HG02981 (cell line): Measurements from ENCODE around the gene TRAF7.

Experiments
- ATAC-seq: cut with Tn5 transposase; IDR thresholded peaks from one replicate; pipeline ENCODE4 v1.9.1; 2021; ENCODE audit warnings: mild to moderate bottlenecking, moderate library complexity; ENCODE audit not compliant: unreplicated experiment

The TRAF7 gene

GRCh38 chr16:2213817-2214718 lies 58.5 kb downstream of the TRAF7 start:
- ATAC-seq: peak; percentile 6

- peak; percentile 81 for ATAC-seq
Measured at GRCh38 chr16:2214719-2214968, 59.1 kb downstream of the TRAF7 start, which contains the start of gene PGP. Gene PGP (minus strand): TSS chr16:2214840. CDS start chr16:2214777, 63 bp downstream.

- no peak for ATAC-seq
Measured at GRCh38 chr16:2216330-2216729, 60.7 kb downstream of the TRAF7 start.

GRCh38 chr16:2223221-2223941 lies 67.8 kb downstream of the TRAF7 start, which contains the start of gene E4F1:
Gene E4F1 (plus strand): TSS chr16:2223591. CDS start chr16:2223614, 23 bp downstream.
- peak; percentile 95 for ATAC-seq

GRCh38 chr16:2223942-2224486 lies 68.4 kb downstream of the TRAF7 start:
- ATAC-seq: no peak

GRCh38 chr16:2226245-2226793 lies 70.7 kb downstream of the TRAF7 start:
- ATAC-seq: no peak

GRCh38 chr16:2226918-2227317 lies 71.3 kb downstream of the TRAF7 start:
- no peak for ATAC-seq
